ENCODE measurements around the gene ANAPC16.

DNA sequence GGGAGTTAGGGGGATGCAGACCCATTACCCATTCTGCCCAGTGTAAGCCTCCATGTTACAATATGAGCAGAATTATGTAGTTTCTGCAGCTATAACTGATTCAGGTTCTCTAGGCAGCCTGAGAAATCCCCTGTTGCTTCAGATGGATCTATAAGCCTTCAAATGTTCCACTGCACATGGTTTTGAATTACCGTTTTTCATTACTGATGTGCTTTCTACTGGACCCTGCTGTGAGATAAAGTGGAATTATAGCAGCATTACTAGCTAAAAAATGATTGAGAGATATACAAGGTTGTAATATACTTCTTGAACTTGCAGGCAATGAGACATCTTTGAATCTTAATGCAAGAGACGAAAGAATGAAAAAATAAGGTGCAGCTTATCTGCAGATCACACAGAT, 38.4 kb upstream of the ANAPC16 start:
- TF ChIP-seq, protein P1, sequence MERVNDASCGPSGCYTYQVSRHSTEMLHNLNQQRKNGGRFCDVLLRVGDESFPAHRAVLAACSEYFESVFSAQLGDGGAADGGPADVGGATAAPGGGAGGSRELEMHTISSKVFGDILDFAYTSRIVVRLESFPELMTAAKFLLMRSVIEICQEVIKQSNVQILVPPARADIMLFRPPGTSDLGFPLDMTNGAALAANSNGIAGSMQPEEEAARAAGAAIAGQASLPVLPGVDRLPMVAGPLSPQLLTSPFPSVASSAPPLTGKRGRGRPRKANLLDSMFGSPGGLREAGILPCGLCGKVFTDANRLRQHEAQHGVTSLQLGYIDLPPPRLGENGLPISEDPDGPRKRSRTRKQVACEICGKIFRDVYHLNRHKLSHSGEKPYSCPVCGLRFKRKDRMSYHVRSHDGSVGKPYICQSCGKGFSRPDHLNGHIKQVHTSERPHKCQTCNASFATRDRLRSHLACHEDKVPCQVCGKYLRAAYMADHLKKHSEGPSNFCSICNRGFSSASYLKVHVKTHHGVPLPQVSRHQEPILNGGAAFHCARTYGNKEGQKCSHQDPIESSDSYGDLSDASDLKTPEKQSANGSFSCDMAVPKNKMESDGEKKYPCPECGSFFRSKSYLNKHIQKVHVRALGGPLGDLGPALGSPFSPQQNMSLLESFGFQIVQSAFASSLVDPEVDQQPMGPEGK (CRISPR knock-in tag; IDR thresholded peaks at IDR 0.05; ENCODE audit: borderline replicate concordance), result no peak
- TF ChIP-seq ZNF70 (CRISPR knock-in tag; IDR thresholded peaks at IDR 0.05) (no peak), ISL1 (CRISPR knock-in tag; IDR thresholded peaks at IDR 0.05) (peak; percentile 19; the same call in 1 of the 2 replicates), ZFP30 (CRISPR knock-in tag; IDR thresholded peaks at IDR 0.05) (no peak)

All from SK-N-SH treated with all-trans-retinoic acid at 6 μM for 48 hours (cell line).